ENCODE measurements around the gene FTCD. TPM values are rescaled to one million over a fixed set of nuclear protein-coding genes. Genes with fewer than 3 reads are reported as not detected.

Gene FTCD
- total and polyA plus RNA-seq, 3 donors from 2014 or later: 49.2 to 63.5 (median 50.5) TPM

GRCh38 chr21:46130831-46131587 lies 24.4 kb downstream of the FTCD start:
- Histone ChIP-seq H3K27me3 (no peaks in the 10 kb centered on the region), H3K4me3 (no peak overlapping the region), H3K27ac (no peak overlapping the region), H3K36me3 (ENCODE audit: low read depth, missing control alignments) (no peaks in the 10 kb centered on the region), H3K9me3 (no peaks in the 10 kb centered on the region), H3K4me1 (no peaks in the 10 kb centered on the region)
- TF ChIP-seq CTCF (IDR thresholded peaks at IDR 0.05) (no peak), POLR2A (IDR thresholded peaks at IDR 0.05) (no peak)
- no peak for DNase-seq
- 59 to 72% methylated on average over 10 to 22 of the region's 22 CpGs for WGBS, 2 donors
- intact Hi-C loops (cut with DNase I; ENCODE audit: low total_unique reads): no loop called here

- Histone ChIP-seq H3K36me3 (ENCODE audit: low read depth, missing control alignments) (no peaks in the 10 kb centered on the region), H3K27me3 (no peaks in the 10 kb centered on the region), H3K4me3 (no peak overlapping the region), H3K9me3 (no peaks in the 10 kb centered on the region), H3K27ac (no peak overlapping the region), H3K4me1 (no peaks in the 10 kb centered on the region)
- no peak for DNase-seq
- TF ChIP-seq POLR2A (IDR thresholded peaks at IDR 0.05): no peak
- no peak for TF ChIP-seq CTCF (IDR thresholded peaks at IDR 0.05)
- intact Hi-C loops (cut with DNase I; ENCODE audit: low total_unique reads): no loop called here
- WGBS, 2 donors: 91 to 100% methylated on average over 1 to 27 of the region's 27 CpGs
These were observed 25.3 kb downstream of the FTCD start for GRCh38 chr21:46129846-46130651.

GRCh38 chr21:46128933-46129571 lies 26.3 kb downstream of the FTCD start:
- WGBS, 2 donors: 83 to 92% methylated on average over 40 to 45 of the region's 45 CpGs
- H3K27me3 ChIP-seq: no peaks in the 10 kb centered on the region
- H3K9me3 ChIP-seq: no peaks in the 10 kb centered on the region
- no peaks in the 10 kb centered on the region for H3K36me3 ChIP-seq (ENCODE audit: low read depth, missing control alignments)
- H3K4me1 ChIP-seq: no peaks in the 10 kb centered on the region
- intact Hi-C loops (cut with DNase I; ENCODE audit: low total_unique reads): no loop called here
- no peak for DNase-seq
- H3K27ac ChIP-seq: no peak overlapping the region
- H3K4me3 ChIP-seq: no peak overlapping the region
- TF ChIP-seq POLR2A (IDR thresholded peaks at IDR 0.05) (no peak), CTCF (IDR thresholded peaks at IDR 0.05) (no peak)

- DNase-seq: no peak
- H3K27ac ChIP-seq: no peak overlapping the region
- no peaks in the 10 kb centered on the region for H3K4me1 ChIP-seq
- 59 to 78% methylated on average over 17 to 23 of the region's 23 CpGs for WGBS, 2 donors
- no peak overlapping the region for H3K4me3 ChIP-seq
- intact Hi-C loops (cut with DNase I; ENCODE audit: low total_unique reads): no loop called here
- H3K36me3 ChIP-seq (ENCODE audit: low read depth, missing control alignments): no peaks in the 10 kb centered on the region
- no peaks in the 10 kb centered on the region for H3K27me3 ChIP-seq
- H3K9me3 ChIP-seq: no peaks in the 10 kb centered on the region
- TF ChIP-seq CTCF (IDR thresholded peaks at IDR 0.05) (no peak), POLR2A (IDR thresholded peaks at IDR 0.05) (no peak)
These were observed 27.1 kb downstream of the FTCD start for GRCh38 chr21:46128106-46128932.
